C4-2B (cell line): Measurements from ENCODE around the gene MYBPC3.

Source experiments
- H3K27ac ChIP-seq: fragments of 450-650 bp; 2 replicates; pipeline ENCODE4 v1.5.1; 2017
- ZFX ChIP-seq: fragments of 450-650 bp; IDR thresholded peaks from 2 replicates; pipeline ENCODE4 v1.6.1; 2017
- TF ChIP-seq, protein P1 (sequence below): fragments of 450-650 bp; conservative IDR thresholded peaks from 2 replicates; pipeline ENCODE4 v1.5.1; 2017; ENCODE audit warnings: mild to moderate bottlenecking

Gene MYBPC3

DNA sequence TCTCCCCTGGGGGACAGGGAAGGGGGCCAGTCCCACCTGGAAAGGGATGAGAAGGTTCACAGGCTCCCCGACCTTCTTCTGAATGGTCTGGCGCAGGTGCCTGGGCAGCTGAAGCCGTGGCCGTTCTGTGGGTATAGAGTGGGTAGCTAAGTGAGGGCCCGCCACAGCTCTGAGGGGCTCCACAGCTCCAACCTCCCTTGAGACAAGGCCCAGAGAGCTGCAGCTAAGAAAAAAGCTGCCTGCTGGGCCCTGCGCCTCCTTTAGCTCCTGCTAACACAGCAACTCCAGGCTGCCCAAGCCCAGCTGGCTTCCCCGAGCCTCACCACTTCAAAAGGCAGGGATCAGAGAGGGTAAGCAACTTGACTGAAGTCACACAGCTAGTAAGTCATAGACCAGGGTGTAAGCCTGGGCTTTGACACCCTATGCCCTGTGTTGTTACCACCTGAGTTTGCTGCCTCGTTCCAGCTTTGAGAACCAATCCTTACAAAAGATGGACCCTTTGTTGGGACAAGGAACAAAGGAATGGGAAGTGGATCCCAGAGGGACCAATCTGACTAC lies 18.5 kb downstream of the MYBPC3 start:
- no peak overlapping the region for H3K27ac ChIP-seq
- TF ChIP-seq, protein P1, sequence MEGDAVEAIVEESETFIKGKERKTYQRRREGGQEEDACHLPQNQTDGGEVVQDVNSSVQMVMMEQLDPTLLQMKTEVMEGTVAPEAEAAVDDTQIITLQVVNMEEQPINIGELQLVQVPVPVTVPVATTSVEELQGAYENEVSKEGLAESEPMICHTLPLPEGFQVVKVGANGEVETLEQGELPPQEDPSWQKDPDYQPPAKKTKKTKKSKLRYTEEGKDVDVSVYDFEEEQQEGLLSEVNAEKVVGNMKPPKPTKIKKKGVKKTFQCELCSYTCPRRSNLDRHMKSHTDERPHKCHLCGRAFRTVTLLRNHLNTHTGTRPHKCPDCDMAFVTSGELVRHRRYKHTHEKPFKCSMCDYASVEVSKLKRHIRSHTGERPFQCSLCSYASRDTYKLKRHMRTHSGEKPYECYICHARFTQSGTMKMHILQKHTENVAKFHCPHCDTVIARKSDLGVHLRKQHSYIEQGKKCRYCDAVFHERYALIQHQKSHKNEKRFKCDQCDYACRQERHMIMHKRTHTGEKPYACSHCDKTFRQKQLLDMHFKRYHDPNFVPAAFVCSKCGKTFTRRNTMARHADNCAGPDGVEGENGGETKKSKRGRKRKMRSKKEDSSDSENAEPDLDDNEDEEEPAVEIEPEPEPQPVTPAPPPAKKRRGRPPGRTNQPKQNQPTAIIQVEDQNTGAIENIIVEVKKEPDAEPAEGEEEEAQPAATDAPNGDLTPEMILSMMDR, result no peak
- TF ChIP-seq ZFX, result no peak

DNA sequence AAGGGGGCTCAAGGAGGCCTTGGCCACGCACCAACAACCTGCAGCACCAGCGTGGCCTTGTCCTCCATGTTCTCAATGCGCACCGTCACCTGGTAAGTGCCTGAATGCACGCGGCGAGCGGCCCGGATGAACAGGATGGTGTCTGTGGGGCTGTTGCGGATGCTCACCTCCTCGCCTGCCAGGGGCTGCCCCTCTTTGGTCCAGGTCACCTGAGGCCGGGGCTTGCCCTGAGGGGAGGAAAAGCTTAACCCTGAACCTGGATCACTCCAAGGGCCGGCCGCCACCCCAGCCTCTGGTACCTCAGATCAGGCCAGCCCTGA lies 19.0 kb downstream of the MYBPC3 start:
- TF ChIP-seq, protein P1, result no peak
- no peak for TF ChIP-seq ZFX
- H3K27ac ChIP-seq, result no peak overlapping the region

DNA sequence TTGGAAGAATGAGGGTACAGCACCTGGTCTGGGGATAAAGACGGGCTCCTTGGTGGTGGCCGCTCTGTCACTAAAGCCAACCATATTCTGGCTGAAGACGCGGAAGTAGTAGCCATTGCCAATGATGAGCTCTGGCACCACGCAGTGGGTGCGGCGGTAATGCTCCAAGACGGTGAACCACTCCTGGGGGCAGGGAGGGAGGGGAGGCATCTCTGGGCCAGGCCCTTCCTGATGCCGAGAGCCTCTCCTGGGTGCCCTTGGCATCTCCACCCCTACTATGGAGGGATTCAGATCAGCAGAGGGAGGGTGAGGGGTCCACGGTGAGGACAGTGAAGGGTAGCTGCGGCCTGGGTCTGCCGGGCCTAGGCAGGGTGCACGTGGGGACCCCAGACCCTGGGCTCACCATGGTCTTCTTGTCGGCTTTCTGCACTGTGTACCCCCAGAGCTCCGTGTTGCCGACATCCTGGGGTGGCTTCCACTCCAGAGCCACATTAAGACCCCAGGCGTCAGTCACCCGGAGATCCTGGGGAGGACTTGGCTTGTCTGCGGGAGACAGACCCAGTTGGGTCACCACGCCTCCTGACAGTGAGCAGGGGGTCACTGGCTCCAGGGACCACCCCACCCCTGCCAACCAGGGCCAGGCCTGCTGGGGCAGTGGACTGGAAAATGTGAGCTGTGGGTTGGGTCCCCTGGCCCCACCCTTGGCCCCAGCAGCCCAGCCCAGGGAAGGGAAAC lies 19.5 kb downstream of the MYBPC3 start:
- no peak overlapping the region for H3K27ac ChIP-seq
- TF ChIP-seq, protein P1, result no peak
- TF ChIP-seq ZFX, result no peak

DNA sequence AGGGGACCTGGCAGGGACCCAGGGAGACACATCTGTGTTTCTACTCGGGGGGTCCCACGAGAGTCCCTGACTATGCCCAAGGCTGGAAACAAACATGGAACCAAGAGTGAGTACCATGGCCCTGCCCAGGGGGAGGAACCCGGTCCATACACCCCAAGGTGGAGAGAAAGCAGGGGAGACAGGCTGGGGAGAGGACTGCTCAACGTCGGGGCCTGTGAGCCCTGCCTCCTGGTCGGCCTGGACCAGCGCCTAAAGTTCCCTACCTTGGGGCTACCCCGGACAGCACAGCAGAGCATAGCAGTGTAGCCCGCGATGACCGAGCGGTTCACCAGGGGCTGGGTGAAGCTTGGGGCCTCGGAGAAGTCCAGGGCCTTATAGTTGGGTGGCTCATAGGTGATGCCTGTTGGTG lies 20.2 kb downstream of the MYBPC3 start:
- no peak for TF ChIP-seq ZFX
- TF ChIP-seq, protein P1, result no peak
- H3K27ac ChIP-seq, result no peak overlapping the region

DNA sequence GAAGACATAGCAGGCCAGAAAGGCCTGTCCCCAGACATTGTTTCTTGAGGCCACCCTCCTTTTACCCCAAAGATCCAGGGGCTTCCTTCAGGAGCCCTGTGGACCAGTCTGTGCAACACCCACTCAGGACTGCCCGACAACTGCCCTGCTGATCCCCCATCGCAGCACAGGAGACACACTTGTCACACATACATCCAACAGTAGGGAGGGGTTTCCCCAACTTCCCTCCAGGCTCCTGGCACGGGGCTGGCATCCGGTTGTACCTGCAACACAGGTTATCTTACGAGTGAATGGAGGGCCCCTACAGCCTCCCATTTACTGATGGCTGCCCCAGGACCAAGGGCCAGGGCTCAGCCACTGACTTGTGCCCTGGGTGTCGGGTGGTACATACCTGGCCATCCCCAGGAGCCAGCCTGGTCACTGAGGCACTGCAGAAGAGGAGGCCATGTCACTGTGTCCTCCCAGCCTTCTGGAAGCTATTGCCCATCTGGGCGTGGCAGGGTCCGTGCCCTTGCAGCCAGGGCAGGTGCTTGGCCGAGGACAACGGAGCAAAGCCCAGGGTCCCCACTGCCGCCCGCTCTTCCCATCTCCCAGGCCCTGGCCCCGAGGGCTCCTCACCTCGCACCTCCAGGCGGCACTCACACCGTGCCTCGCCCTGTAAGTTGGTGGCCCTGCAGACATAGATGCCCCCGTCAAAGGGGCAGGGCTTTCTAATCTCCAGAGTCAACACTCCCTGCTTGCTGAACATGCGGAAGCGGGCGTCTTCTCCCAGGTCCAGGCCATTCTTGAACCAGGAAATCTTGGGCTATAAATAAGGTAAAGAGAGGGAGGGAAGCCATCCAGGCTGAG lies 20.8 kb downstream of the MYBPC3 start:
- no peak for TF ChIP-seq ZFX
- TF ChIP-seq, protein P1, result no peak
- peak overlapping the region; percentile 6; the same call in 1 of the 2 replicates for H3K27ac ChIP-seq

DNA sequence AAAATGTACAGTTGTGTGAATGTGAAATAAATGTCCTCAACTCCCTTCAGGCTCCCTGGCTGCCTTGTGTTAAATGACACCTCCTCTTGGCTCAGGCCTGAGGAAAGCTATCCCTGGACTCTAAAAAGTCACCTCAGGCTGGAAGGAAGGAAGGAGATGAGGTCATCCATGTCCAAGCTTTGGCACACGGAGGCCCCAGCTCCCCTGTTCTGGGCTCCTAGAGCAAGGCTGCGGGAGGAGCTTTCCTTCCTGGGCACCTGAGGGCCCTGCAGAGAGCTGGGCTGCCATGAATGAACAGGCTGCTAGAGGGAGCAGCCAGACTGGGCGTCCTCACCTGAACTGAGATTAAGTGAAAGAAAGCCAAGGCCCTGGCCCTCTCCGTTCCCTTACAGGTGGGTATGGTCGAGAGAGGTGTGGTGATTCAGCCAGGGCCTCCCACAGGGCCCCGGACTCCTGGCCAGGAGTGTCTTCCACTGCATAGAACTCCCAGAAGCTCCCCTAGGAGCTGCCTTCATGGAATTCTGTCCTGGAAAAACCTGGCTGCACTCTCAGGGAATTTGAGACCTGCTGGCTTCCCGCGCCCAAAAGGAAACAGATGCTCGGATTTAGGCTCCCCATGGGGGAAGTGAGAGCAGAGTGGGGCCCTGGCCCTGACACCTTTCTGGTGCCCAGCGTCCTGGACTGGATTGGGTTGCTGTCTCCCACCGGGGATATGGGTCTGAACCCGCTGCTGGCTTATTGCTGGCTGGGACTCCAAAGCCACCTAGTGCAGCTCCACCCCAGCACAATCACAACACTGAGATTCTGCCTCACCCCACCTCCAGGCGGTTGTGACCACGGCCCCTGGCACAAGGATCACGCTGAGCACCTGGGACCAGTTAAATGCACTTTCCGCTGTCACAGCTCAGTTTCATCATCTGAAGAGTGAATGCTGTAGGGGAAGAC lies 22.2 kb downstream of the MYBPC3 start:
- no peak for TF ChIP-seq ZFX
- TF ChIP-seq, protein P1, result no peak
- no peak overlapping the region for H3K27ac ChIP-seq
